GM04503 (cell line): ENCODE results near the gene ZNF521.

Experiments used
- DNase-seq: peaks from one replicate; pipeline ENCODE4 v3.0.0-alpha.2; 2012; ENCODE audit warnings: low read depth

The ZNF521 gene

DNA sequence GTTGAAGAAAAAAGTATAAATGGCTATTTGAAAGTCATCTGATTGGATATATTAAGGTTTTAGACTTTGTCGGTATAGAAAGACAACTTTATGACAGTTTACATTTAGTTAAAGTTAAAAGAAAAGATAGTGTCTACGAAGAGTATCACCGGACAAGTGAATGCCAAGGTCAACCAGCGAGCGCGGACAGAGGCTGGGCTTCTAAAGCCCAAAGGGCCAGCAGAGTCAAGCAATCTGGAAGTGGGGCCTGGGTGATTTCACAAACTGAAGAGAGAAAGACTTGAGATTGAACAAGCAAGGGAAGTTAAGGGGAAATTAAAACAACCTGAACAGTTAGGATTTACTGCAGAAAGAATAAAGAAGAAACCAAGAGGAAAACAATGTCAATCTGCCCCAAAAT is 16.3 kb downstream of the ZNF521 start:
- DNase-seq, result no peak

DNA sequence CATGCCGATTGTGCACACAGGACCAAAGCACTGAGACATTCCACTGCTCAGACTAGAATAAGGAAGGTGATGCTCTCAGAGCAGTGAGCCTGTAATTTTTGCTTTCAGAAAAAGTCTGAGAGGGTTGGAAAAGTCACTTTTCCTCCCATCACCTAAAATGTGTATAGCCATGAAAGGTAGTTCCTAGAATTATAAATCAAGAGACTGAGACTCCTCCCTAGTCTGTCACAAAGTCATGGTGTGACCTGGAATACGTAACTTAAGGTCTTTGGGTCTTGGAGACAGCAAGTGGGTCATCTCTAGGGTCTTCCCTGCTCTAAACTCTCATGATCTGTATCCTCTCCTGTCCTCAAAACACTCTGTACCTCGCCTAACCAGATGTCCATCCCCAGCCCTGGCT is 16.9 kb downstream of the ZNF521 start:
- DNase-seq, result no peak

GRCh38 chr18:25334588-25334987 is 17.4 kb downstream of the ZNF521 start:
- no peak for DNase-seq

- DNase-seq, result no peak
Measured at GRCh38 chr18:25332002-25332401, 20.0 kb downstream of the ZNF521 start.

DNA sequence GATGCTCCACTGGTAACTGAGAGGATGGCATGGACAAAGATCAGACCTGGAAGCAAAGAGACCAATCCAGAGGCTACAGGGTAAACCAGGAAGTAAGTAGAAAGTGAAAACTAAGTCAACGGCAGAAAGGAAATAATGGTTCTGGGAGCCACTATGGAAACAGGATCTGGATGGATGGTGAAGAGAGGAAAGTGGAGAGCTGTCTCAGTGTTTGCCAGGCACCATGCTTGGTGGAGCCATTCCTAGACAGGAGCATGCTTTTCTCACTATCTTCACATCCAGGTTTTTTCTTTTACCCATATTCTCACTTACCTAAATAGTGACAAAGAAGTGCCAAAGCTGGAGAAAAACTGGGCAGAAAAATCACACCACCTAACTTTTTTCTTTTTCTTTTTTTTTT is 22.2 kb downstream of the ZNF521 start:
- DNase-seq, result no peak

- no peak for DNase-seq
Measured at GRCh38 chr18:25327584-25327983, 24.4 kb downstream of the ZNF521 start.

DNA sequence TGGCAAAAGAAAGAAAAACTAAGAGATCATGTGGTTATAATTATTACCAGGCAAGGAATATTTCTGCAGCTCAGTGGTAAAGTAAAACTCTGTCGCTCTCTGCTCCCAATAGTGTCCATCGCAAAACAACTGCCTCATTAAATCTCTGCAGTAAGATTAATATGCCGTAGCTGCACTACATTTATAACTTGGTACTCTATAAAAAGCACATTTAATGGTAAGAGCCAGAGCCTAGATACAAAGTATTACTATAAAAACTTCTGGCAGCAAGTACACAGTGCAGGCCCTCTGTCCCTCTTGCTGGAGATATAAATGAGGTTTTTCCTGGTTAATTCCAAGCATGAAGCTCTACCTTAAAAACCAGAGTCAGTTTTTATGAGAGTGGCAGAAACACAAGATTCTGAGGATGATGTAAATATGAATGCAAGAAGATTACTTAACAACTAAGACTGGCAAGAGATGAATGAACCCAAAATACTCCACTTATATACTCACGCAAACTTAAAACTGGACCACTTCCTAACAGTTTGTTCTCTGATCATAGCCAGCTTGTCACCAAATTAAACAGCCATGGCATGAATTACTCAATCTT is 25.5 kb downstream of the ZNF521 start:
- no peak for DNase-seq

- DNase-seq, result no peak
Measured at GRCh38 chr18:25322806-25323205, 29.2 kb downstream of the ZNF521 start.

GRCh38 chr18:25316381-25317018 is 35.5 kb downstream of the ZNF521 start:
- DNase-seq, result no peak

DNA sequence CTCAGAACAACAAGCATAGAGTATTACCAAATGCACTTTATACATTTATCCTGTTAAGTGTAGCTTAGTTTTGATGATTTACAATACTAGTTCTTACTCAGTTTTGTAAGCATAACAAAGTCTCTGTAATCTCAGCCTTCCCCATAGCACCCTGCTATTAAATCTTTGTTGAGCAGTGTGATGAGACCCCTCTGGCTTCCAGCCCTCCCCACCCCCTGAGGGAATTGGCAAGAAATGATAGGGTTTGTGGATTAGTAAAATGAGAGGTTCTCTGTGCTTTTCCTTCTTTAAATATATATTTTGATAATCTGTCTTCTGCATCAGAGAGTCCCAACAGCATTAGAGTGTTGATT is 37.2 kb downstream of the ZNF521 start:
- no peak for DNase-seq

- DNase-seq, result no peak
Measured at GRCh38 chr18:25314151-25314837, 37.7 kb downstream of the ZNF521 start.

DNA sequence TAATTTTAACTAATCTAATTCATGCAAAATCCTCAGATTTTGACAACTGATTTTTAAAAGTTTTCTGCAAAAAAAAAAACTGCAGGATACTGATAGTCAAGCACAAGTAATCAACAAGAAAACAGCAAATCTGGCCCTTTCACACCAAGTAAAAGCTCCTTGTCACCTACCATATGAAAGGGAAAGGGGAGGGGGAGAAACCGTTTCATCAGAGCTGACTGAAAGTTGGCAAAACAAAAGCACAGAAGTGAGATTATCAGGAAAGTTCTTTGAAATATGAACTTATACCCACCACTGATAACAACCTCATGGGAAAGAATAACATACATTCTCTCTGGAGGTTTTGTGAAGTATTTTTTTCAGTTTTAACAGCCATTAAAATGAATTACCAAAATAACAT is 38.7 kb downstream of the ZNF521 start:
- no peak for DNase-seq

DNA sequence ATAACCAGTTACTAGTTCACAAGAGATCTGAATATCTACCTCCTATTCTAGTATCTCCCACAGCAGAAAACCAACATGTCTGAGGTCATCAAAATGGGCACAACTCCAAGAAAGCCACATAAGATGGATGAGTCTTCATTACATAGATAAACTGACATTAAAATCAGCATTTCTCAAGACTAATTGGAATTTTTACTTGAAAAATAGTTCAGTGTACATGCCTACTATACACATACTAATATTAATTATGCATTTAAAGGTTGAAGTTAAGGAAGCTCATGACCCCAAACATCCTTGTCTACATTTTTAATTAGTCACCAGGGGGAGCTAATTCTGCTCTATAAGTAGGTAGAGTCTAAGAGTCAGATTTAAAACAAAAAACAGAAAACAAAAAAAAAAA is 41.9 kb downstream of the ZNF521 start:
- no peak for DNase-seq

GRCh38 chr18:25308381-25308780 is 43.6 kb downstream of the ZNF521 start:
- no peak for DNase-seq

- no peak for DNase-seq
Measured at GRCh38 chr18:25307192-25307591, 44.8 kb downstream of the ZNF521 start.

DNA sequence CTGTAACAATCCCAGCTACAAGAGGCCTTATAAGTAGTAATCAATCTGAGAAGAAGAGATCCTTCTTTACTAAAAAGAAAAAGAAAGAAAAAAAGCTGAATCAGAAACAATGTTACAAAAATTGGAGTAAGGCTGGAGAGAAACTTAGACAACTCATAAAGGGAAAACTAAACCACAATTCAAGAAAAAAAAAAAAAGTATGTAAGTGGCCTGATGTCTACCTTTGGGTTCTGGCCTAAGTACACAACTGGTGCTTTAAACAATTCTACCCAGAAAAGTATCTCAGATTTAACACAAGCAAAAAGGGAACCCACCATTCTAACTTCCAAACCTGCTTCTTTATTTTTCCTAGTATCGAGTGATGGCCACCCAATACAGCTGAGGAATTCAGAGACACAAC is 45.3 kb downstream of the ZNF521 start:
- no peak for DNase-seq

- DNase-seq, result no peak
Measured at GRCh38 chr18:25305584-25305983, 46.4 kb downstream of the ZNF521 start.

DNA sequence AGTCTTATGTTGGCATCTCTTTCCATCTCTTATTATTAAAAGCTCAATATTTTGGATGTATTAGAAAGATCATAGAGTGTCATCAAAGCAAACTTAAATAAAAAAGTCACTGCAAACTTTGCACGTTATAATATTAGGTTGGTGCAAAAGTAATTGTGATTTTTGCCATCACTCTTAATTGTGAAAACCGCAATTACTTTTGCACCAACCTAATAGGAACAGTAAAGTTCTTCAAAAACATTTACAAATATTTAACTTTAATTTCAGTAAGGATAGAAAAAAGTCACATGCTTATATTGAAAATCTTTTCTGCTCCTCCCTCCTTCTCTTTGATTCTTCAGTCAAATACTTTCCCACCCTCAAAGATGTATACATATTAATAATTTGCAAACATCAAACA is 51.5 kb downstream of the ZNF521 start:
- no peak for DNase-seq

- peak; percentile 42 for DNase-seq
Measured at GRCh38 chr18:25299426-25300300, 52.3 kb downstream of the ZNF521 start.

GRCh38 chr18:25298853-25299274 is 53.1 kb downstream of the ZNF521 start:
- peak; percentile 66 for DNase-seq

- DNase-seq, result no peak
Measured at GRCh38 chr18:25295624-25296138, 56.3 kb downstream of the ZNF521 start.

DNA sequence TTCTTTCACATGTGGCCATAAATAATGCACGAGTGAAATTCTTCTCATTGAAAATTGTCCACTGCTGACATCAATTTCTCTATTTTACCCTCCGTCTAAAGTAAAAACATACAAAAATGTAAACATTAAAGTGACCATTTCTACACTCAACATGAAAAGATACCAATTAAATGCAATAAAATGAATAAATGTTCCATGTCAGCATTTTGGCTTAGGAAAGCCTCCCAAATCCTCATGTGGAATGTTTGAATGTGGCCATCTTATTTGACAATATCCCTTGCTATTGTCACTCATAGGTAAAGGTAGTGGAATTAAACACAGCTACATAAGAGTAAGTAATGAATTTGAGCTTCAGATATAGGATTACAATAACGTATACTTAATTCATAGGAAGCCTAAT is 60.8 kb downstream of the ZNF521 start:
- no peak for DNase-seq
